ENCODE results near the gene KAZN.

The KAZN gene

DNA sequence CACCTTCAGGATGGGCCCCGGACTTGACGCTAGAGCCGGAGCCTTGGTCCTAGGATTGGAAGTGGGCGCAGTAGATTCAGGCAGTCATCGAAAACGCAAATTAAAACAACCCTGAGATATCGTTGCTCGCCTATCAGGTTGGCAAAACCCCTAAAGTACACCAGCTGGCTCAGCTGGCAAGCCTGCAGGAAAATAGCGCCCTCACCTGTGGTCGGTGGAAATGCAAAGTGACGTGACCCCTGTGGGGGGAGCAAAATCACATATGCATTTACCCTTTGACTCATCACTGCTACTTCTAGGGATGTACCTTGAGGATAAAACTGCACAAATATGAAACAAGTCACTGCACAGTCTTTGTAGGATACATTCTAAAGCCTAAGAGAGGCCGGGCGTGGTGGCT lies 384.8 kb downstream of the KAZN start:
- no peak for ATAC-seq
- no peak for TF ChIP-seq ZNF8 (CRISPR knock-in tag; IDR thresholded peaks at IDR 0.05)
- TF ChIP-seq BACH2 (CRISPR knock-in tag; IDR thresholded peaks at IDR 0.05; ENCODE audit: borderline replicate concordance): no peak
- no peak for TF ChIP-seq GLIS3 (CRISPR knock-in tag; IDR thresholded peaks at IDR 0.05)
- TF ChIP-seq SNAI2 (CRISPR knock-in tag; IDR thresholded peaks at IDR 0.05): no peak
- TF ChIP-seq TOX (CRISPR knock-in tag; IDR thresholded peaks at IDR 0.05; ENCODE audit: borderline replicate concordance): no peak

DNA sequence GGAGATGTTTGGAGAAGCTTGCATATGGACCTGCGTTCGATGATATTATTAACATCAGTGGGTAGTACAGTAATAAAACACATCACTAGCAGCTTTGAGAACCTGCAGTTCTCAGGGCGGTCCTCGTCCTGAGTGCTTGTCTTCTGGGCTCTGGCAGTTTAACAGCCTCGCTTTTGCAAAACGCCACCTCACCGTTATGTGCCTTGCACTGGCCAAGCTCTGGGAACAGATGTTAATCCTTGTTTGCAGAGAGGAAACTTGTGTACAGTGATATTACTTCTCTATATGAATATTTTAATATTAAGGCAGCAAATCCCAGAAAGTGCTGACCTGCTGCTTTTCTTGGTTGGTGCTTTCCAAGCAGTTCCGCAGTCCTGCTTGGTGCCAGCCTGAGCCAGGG lies 387.7 kb downstream of the KAZN start:
- TF ChIP-seq ZC3H10 (CRISPR knock-in tag; IDR thresholded peaks at IDR 0.05): no peak
- TF ChIP-seq, protein P1, sequence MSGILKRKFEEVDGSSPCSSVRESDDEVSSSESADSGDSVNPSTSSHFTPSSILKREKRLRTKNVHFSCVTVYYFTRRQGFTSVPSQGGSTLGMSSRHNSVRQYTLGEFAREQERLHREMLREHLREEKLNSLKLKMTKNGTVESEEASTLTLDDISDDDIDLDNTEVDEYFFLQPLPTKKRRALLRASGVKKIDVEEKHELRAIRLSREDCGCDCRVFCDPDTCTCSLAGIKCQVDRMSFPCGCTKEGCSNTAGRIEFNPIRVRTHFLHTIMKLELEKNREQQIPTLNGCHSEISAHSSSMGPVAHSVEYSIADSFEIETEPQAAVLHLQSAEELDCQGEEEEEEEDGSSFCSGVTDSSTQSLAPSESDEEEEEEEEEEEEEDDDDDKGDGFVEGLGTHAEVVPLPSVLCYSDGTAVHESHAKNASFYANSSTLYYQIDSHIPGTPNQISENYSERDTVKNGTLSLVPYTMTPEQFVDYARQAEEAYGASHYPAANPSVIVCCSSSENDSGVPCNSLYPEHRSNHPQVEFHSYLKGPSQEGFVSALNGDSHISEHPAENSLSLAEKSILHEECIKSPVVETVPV (CRISPR knock-in tag; IDR thresholded peaks at IDR 0.05): no peak
- TF ChIP-seq RARB (CRISPR knock-in tag; IDR thresholded peaks at IDR 0.05): no peak
- no peak for TF ChIP-seq BACH2 (CRISPR knock-in tag; IDR thresholded peaks at IDR 0.05; ENCODE audit: borderline replicate concordance)
- ATAC-seq: no peak

DNA sequence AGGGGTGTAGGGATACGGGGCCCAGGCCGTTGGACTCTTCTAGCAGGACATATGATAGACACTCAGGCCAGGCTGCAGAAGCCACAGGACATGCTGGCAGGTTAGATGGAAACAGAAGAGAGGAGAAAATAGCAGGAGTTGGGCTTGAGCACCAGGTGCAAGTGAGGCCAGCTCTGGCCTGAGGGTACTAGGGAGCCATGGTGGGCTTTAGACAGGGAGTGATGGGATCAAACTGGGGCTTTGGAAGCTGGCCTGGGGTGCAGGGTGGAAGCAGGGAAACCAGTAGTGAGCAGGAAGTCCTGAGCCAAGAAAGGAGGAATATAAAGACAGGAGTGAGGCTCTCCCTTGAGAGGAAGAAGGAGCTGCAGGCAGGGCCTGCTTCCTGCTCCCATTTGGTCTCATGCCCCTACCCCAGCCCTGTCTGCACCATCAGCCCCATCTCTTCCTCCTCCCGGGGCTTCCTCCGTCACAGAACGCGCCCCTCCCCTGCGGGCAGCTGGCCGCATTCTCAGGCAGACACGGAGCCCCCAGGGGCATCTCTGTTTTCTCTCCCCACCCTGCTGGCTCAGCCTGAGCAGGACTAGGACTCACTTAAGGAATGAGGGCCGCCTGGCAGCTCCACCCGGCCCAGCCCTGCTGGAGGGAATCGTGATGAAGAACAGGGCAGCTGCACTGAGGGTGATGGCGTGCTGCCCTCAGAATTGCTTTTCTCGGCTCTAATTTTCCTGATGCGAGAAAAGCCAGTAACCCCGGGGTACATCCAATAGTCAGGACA lies 389.5 kb downstream of the KAZN start:
- peak; percentile 46 for ATAC-seq
- TF ChIP-seq ZNF70 (CRISPR knock-in tag; IDR thresholded peaks at IDR 0.05) (no peak), TCF4 (CRISPR knock-in tag; IDR thresholded peaks at IDR 0.05; ENCODE audit: borderline replicate concordance) (no peak), CSDC2 (CRISPR knock-in tag; IDR thresholded peaks at IDR 0.05) (no peak), SNAI2 (CRISPR knock-in tag; IDR thresholded peaks at IDR 0.05) (no peak), BACH2 (CRISPR knock-in tag; IDR thresholded peaks at IDR 0.05; ENCODE audit: borderline replicate concordance) (no peak), ISL1 (CRISPR knock-in tag; IDR thresholded peaks at IDR 0.05) (no peak), ZC3H10 (CRISPR knock-in tag; IDR thresholded peaks at IDR 0.05) (no peak), GLIS3 (CRISPR knock-in tag; IDR thresholded peaks at IDR 0.05) (no peak), ZFP3 (CRISPR knock-in tag; IDR thresholded peaks at IDR 0.05) (no peak), ARNTL (CRISPR knock-in tag; IDR thresholded peaks at IDR 0.05; ENCODE audit: borderline replicate concordance, low read depth) (no peak)
- TF ChIP-seq, protein P2, sequence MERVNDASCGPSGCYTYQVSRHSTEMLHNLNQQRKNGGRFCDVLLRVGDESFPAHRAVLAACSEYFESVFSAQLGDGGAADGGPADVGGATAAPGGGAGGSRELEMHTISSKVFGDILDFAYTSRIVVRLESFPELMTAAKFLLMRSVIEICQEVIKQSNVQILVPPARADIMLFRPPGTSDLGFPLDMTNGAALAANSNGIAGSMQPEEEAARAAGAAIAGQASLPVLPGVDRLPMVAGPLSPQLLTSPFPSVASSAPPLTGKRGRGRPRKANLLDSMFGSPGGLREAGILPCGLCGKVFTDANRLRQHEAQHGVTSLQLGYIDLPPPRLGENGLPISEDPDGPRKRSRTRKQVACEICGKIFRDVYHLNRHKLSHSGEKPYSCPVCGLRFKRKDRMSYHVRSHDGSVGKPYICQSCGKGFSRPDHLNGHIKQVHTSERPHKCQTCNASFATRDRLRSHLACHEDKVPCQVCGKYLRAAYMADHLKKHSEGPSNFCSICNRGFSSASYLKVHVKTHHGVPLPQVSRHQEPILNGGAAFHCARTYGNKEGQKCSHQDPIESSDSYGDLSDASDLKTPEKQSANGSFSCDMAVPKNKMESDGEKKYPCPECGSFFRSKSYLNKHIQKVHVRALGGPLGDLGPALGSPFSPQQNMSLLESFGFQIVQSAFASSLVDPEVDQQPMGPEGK (CRISPR knock-in tag; IDR thresholded peaks at IDR 0.05; ENCODE audit: borderline replicate concordance): no peak
- TF ChIP-seq, protein P3, sequence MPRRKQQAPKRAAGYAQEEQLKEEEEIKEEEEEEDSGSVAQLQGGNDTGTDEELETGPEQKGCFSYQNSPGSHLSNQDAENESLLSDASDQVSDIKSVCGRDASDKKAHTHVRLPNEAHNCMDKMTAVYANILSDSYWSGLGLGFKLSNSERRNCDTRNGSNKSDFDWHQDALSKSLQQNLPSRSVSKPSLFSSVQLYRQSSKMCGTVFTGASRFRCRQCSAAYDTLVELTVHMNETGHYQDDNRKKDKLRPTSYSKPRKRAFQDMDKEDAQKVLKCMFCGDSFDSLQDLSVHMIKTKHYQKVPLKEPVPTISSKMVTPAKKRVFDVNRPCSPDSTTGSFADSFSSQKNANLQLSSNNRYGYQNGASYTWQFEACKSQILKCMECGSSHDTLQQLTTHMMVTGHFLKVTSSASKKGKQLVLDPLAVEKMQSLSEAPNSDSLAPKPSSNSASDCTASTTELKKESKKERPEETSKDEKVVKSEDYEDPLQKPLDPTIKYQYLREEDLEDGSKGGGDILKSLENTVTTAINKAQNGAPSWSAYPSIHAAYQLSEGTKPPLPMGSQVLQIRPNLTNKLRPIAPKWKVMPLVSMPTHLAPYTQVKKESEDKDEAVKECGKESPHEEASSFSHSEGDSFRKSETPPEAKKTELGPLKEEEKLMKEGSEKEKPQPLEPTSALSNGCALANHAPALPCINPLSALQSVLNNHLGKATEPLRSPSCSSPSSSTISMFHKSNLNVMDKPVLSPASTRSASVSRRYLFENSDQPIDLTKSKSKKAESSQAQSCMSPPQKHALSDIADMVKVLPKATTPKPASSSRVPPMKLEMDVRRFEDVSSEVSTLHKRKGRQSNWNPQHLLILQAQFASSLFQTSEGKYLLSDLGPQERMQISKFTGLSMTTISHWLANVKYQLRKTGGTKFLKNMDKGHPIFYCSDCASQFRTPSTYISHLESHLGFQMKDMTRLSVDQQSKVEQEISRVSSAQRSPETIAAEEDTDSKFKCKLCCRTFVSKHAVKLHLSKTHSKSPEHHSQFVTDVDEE (CRISPR knock-in tag; IDR thresholded peaks at IDR 0.05): no peak

DNA sequence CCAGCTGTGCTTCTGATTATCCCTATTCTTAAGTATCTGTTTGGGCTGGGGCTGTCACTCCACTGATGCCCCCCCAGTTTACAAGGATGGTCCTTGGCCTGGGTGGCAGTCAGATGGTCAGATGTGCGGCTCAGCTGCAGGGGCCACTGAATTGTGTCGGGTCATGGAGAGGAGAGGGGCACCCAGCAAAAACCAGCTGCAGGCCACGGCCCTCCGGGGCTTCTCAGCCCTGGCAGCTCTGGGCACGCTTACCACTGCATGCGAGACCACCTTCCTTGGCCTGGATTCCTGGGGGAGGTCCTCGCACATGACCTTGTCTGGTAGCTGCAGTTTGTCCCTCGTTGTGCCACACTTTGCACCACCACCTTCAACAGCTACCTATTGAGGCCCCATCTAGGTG lies 390.2 kb downstream of the KAZN start:
- ATAC-seq: no peak
- no peak for TF ChIP-seq SNAI2 (CRISPR knock-in tag; IDR thresholded peaks at IDR 0.05)
- TF ChIP-seq, protein P3 (CRISPR knock-in tag; IDR thresholded peaks at IDR 0.05): no peak
